GM18502 (cell line): ENCODE measurements around the gene SGCE.
"Not testable (repeated sequence)": the region's sequence is repeated elsewhere in the genome, so short reads cannot be mapped to it uniquely, and the experiment has no call there.

Experiments used
- ATAC-seq: cut with Tn5 transposase; IDR thresholded peaks from one replicate; pipeline ENCODE4 v1.9.1; 2021; ENCODE audit warnings: mild to moderate bottlenecking; ENCODE audit not compliant: unreplicated experiment, poor library complexity

The SGCE gene

GRCh38 chr7:94655848-94656657 lies at the start of gene SGCE:
SGCE (minus strand) TSS chr7:94656133; CDS start chr7:94656098, 35 bp downstream.
- peak; percentile 18 for ATAC-seq

- ATAC-seq, result not testable (repeated sequence)
Observed at GRCh38 chr7:94705155-94706021, 49.5 kb upstream of the SGCE start.

GRCh38 chr7:94701555-94701973 lies 45.6 kb upstream of the SGCE start:
- ATAC-seq, result no peak

GRCh38 chr7:94700926-94701554 lies 45.1 kb upstream of the SGCE start:
- ATAC-seq, result no peak

- no peak for ATAC-seq
Observed at GRCh38 chr7:94698275-94698674, 42.3 kb upstream of the SGCE start.

- no peak for ATAC-seq
Observed at GRCh38 chr7:94697035-94697974, 41.4 kb upstream of the SGCE start.

GRCh38 chr7:94687810-94688209 lies 31.9 kb upstream of the SGCE start:
- no peak for ATAC-seq

- no peak for ATAC-seq
Observed at GRCh38 chr7:94687076-94687475, 31.1 kb upstream of the SGCE start.

- ATAC-seq, result no peak
Observed at GRCh38 chr7:94683066-94683465, 27.1 kb upstream of the SGCE start.

- ATAC-seq, result no peak
Observed at GRCh38 chr7:94679358-94679757, 23.4 kb upstream of the SGCE start.

GRCh38 chr7:94676431-94676830 lies 20.5 kb upstream of the SGCE start:
- ATAC-seq, result no peak

GRCh38 chr7:94675356-94675755 lies 19.4 kb upstream of the SGCE start:
- no peak for ATAC-seq

- no peak for ATAC-seq
Observed at GRCh38 chr7:94671444-94672235, 15.7 kb upstream of the SGCE start.

GRCh38 chr7:94669773-94670495 lies 14.0 kb upstream of the SGCE start:
- no peak for ATAC-seq

GRCh38 chr7:94666879-94667587 lies 11.1 kb upstream of the SGCE start:
- ATAC-seq, result peak; percentile 63

- ATAC-seq, result no peak
Observed at GRCh38 chr7:94665426-94665825, 9.5 kb upstream of the SGCE start.

- ATAC-seq, result no peak
Observed at GRCh38 chr7:94664023-94664422, 8.1 kb upstream of the SGCE start.

GRCh38 chr7:94662548-94662947 lies 6.6 kb upstream of the SGCE start:
- no peak for ATAC-seq
